ENCODE measurements around the gene MACIR.

DNA sequence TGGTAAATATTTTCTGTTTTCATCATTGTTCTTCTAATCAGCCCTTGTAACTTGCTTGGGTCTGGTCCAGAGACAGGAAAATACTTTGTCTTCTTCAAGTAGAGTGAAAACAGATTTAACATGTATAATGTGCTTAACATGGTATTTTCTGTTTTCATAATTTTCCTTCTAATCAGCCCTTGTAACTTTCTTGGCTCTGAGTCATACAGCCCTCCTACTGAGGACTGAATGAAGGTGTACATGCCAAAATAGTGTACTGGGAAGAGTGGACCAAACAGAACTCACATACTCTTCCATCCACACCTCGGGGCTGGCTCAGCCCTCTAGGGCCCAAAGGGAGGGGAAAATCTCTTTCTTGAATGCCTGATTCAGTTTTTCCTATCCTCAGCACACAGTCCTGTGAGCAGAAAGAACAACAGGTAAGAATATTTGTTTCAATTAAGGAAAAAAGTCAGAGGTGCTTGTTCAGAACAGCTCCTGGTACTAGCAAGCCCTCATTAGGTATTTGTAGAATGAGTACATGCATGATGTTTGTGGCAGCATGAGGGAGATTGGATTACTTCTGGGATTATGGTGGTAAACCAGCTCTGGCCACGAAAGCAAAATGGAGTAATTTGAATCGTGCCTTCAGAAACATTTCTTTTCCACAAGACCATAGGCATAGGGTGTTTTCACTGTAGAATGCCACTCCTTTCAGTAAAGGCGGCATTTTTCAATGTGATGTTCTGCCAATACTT is 24.2 kb upstream of the MACIR start:
- TF ChIP-seq, protein P1, sequence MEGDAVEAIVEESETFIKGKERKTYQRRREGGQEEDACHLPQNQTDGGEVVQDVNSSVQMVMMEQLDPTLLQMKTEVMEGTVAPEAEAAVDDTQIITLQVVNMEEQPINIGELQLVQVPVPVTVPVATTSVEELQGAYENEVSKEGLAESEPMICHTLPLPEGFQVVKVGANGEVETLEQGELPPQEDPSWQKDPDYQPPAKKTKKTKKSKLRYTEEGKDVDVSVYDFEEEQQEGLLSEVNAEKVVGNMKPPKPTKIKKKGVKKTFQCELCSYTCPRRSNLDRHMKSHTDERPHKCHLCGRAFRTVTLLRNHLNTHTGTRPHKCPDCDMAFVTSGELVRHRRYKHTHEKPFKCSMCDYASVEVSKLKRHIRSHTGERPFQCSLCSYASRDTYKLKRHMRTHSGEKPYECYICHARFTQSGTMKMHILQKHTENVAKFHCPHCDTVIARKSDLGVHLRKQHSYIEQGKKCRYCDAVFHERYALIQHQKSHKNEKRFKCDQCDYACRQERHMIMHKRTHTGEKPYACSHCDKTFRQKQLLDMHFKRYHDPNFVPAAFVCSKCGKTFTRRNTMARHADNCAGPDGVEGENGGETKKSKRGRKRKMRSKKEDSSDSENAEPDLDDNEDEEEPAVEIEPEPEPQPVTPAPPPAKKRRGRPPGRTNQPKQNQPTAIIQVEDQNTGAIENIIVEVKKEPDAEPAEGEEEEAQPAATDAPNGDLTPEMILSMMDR (IDR thresholded peaks at IDR 0.05) = no peak
- no peak for TF ChIP-seq POLR2A (IDR thresholded peaks at IDR 0.05)

All from breast epithelium (tissue), 3 donors.